HEK293 (cell line): ENCODE measurements around the gene E4F1.

ENCODE experiments used
- BCL11A ChIP-seq: fragments of 450-650 bp; formaldehyde crosslinking; IDR thresholded peaks from 2 replicates; pipeline ENCODE4 v1.5.1; 2016; ENCODE audit warnings: low read depth, missing biosample characterization, missing genetic modification characterization
- ZNF146 ChIP-seq: fragments of 450-650 bp; formaldehyde crosslinking; IDR thresholded peaks from 2 replicates; pipeline ENCODE4 v1.5.1; 2016; ENCODE audit warnings: missing biosample characterization, missing genetic modification characterization
- ZNF175 ChIP-seq: fragments of 450-650 bp; formaldehyde crosslinking; IDR thresholded peaks from 2 replicates; pipeline ENCODE4 v1.5.1; 2016; ENCODE audit warnings: missing biosample characterization, missing genetic modification characterization
- ZNF184 ChIP-seq: fragments of 450-650 bp; IDR thresholded peaks from 2 replicates; pipeline ENCODE4 v1.5.1; 2018; ENCODE audit warnings: missing biosample characterization, mild to moderate bottlenecking, missing genetic modification characterization
- ZNF221 ChIP-seq: fragments of 450-650 bp; formaldehyde crosslinking; IDR thresholded peaks from 2 replicates; pipeline ENCODE4 v1.5.1; 2017; ENCODE audit warnings: missing biosample characterization, missing genetic modification characterization, borderline replicate concordance
- ZNF274 ChIP-seq, 2 experiments: fragments of 200-500 bp in 1 of 2; fragments of 450-650 bp in 1 of 2; sonication (Bioruptor generic) in 1 of 2; formaldehyde crosslinking in 1 of 2; IDR thresholded peaks; 2 replicates each; pipeline versions ENCODE4 v1.5.1 to v1.6.1; 2014 to 2016; ENCODE audit warnings: borderline replicate concordance in 1 of 2, inconsistent platforms in 1 of 2, low read length in 1 of 2, missing biosample characterization in 1 of 2, missing genetic modification characterization in 1 of 2
- ZNF311 ChIP-seq: fragments of 450-650 bp; formaldehyde crosslinking; IDR thresholded peaks from 2 replicates; pipeline ENCODE4 v1.5.1; 2017; ENCODE audit warnings: missing biosample characterization, missing genetic modification characterization, borderline replicate concordance
- ZNF426 ChIP-seq: fragments of 450-650 bp; formaldehyde crosslinking; IDR thresholded peaks from 2 replicates; pipeline ENCODE4 v1.5.1; 2017; ENCODE audit warnings: missing biosample characterization, missing genetic modification characterization, mild to moderate bottlenecking, inconsistent platforms, moderate library complexity
- ZNF501 ChIP-seq: fragments of 450-650 bp; formaldehyde crosslinking; IDR thresholded peaks from 2 replicates; pipeline ENCODE4 v1.5.1; 2016; ENCODE audit warnings: missing biosample characterization, missing genetic modification characterization
- ZNF558 ChIP-seq: fragments of 450-650 bp; formaldehyde crosslinking; IDR thresholded peaks from 2 replicates; pipeline ENCODE4 v1.5.1; 2016; ENCODE audit warnings: missing biosample characterization, missing genetic modification characterization
- TF ChIP-seq, protein P1 (sequence below): fragments of 450-650 bp; formaldehyde crosslinking; IDR thresholded peaks from 2 replicates; pipeline ENCODE4 v1.5.1; 2016; ENCODE audit warnings: missing biosample characterization, missing genetic modification characterization
- TF ChIP-seq, protein P2 (sequence below): fragments of 450-650 bp; formaldehyde crosslinking; IDR thresholded peaks from 2 replicates; pipeline ENCODE4 v1.5.1; 2016; ENCODE audit warnings: missing biosample characterization, missing genetic modification characterization
- TF ChIP-seq, protein P3 (sequence below): fragments of 450-650 bp; formaldehyde crosslinking; IDR thresholded peaks from 2 replicates; pipeline ENCODE4 v1.5.1; 2016; ENCODE audit warnings: missing biosample characterization, missing genetic modification characterization
- TF ChIP-seq, protein P4 (sequence below): fragments of 450-650 bp; formaldehyde crosslinking; IDR thresholded peaks from 2 replicates; pipeline ENCODE4 v1.5.1; 2016; ENCODE audit warnings: missing biosample characterization, missing genetic modification characterization

DNA sequence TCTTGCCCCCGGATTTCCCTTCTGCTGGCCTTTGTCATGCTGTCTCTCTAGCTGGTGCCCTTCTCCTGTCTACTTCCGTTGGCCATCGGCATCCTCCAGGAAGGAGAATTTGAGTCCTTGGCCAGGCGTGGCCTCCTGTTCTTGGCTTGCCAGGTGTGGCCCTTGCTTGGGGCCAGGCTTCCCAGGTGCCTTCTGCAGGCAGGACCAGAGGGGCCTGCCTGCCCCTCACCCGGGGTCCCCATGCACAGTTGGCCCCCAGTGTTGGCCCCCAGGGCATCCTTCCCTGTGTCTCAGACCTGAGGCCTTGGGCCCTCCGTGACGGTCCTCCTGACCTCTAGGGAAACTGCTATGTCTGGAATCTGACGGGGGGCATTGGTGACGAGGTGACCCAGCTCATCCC lies 15.5 kb upstream of the E4F1 start:
- TF ChIP-seq ZNF274 (IDR thresholded peaks at IDR 0.05; ENCODE audit: low read length) = no peak
- TF ChIP-seq ZNF274 (tag by site-specific recombination; IDR thresholded peaks at IDR 0.05; ENCODE audit: borderline replicate concordance) = no peak
- no peak for TF ChIP-seq ZNF221
- TF ChIP-seq, protein P1, sequence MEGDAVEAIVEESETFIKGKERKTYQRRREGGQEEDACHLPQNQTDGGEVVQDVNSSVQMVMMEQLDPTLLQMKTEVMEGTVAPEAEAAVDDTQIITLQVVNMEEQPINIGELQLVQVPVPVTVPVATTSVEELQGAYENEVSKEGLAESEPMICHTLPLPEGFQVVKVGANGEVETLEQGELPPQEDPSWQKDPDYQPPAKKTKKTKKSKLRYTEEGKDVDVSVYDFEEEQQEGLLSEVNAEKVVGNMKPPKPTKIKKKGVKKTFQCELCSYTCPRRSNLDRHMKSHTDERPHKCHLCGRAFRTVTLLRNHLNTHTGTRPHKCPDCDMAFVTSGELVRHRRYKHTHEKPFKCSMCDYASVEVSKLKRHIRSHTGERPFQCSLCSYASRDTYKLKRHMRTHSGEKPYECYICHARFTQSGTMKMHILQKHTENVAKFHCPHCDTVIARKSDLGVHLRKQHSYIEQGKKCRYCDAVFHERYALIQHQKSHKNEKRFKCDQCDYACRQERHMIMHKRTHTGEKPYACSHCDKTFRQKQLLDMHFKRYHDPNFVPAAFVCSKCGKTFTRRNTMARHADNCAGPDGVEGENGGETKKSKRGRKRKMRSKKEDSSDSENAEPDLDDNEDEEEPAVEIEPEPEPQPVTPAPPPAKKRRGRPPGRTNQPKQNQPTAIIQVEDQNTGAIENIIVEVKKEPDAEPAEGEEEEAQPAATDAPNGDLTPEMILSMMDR = no peak
- TF ChIP-seq ZNF501 (tag by site-specific recombination) = no peak
- TF ChIP-seq ZNF175 (tag by site-specific recombination) = no peak
- TF ChIP-seq ZNF558 = no peak
- TF ChIP-seq ZNF184 (tag by site-specific recombination) = no peak
- TF ChIP-seq, protein P2, sequence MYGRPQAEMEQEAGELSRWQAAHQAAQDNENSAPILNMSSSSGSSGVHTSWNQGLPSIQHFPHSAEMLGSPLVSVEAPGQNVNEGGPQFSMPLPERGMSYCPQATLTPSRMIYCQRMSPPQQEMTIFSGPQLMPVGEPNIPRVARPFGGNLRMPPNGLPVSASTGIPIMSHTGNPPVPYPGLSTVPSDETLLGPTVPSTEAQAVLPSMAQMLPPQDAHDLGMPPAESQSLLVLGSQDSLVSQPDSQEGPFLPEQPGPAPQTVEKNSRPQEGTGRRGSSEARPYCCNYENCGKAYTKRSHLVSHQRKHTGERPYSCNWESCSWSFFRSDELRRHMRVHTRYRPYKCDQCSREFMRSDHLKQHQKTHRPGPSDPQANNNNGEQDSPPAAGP = no peak
- no peak for TF ChIP-seq BCL11A (tag by site-specific recombination)
- TF ChIP-seq ZNF311 (tag by site-specific recombination) = no peak
- TF ChIP-seq ZNF146 (tag by site-specific recombination) = no peak
- TF ChIP-seq, protein P3, sequence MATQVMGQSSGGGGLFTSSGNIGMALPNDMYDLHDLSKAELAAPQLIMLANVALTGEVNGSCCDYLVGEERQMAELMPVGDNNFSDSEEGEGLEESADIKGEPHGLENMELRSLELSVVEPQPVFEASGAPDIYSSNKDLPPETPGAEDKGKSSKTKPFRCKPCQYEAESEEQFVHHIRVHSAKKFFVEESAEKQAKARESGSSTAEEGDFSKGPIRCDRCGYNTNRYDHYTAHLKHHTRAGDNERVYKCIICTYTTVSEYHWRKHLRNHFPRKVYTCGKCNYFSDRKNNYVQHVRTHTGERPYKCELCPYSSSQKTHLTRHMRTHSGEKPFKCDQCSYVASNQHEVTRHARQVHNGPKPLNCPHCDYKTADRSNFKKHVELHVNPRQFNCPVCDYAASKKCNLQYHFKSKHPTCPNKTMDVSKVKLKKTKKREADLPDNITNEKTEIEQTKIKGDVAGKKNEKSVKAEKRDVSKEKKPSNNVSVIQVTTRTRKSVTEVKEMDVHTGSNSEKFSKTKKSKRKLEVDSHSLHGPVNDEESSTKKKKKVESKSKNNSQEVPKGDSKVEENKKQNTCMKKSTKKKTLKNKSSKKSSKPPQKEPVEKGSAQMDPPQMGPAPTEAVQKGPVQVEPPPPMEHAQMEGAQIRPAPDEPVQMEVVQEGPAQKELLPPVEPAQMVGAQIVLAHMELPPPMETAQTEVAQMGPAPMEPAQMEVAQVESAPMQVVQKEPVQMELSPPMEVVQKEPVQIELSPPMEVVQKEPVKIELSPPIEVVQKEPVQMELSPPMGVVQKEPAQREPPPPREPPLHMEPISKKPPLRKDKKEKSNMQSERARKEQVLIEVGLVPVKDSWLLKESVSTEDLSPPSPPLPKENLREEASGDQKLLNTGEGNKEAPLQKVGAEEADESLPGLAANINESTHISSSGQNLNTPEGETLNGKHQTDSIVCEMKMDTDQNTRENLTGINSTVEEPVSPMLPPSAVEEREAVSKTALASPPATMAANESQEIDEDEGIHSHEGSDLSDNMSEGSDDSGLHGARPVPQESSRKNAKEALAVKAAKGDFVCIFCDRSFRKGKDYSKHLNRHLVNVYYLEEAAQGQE (tag by site-specific recombination) = no peak
- TF ChIP-seq ZNF426 (tag by site-specific recombination) = no peak
- TF ChIP-seq, protein P4, sequence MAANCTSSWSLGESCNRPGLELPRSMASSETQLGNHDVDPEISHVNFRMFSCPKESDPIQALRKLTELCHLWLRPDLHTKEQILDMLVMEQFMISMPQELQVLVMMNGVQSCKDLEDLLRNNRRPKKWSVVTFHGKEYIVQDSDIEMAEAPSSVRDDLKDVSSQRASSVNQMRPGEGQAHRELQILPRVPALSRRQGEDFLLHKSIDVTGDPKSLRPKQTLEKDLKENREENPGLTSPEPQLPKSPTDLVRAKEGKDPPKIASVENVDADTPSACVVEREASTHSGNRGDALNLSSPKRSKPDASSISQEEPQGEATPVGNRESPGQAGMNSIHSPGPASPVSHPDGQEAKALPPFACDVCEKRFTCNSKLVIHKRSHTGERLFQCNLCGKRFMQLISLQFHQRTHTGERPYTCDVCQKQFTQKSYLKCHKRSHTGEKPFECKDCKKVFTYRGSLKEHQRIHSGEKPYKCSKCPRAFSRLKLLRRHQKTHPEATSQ (tag by site-specific recombination) = no peak
